H9 (cell line): Measurements from ENCODE around the gene AHSG. TPM values are rescaled to one million over a fixed set of nuclear protein-coding genes. Genes with fewer than 3 reads are reported as not detected.
"Not testable (repeated sequence)": the region's sequence is repeated elsewhere in the genome, so short reads cannot be mapped to it uniquely, and the experiment has no call there.

Experiments used
- DNase-seq: peaks from one replicate; pipeline ENCODE4 v3.0.0-alpha.2; 2017
- H2AFZ ChIP-seq: one replicate; pipeline ENCODE4 v1.6.1; 2013; ENCODE audit warnings: mild to moderate bottlenecking, low read length, control low read depth, moderate library complexity
- H2AK5ac ChIP-seq: 2 replicates; pipeline ENCODE4 v1.6.1; 2013; ENCODE audit warnings: low read length, control low read depth, mixed read lengths; ENCODE audit not compliant: insufficient read length
- H2BK120ac ChIP-seq: one replicate; pipeline ENCODE4 v1.6.1; 2013; ENCODE audit warnings: low read depth, mild to moderate bottlenecking, low read length, control low read depth, inconsistent platforms; ENCODE audit not compliant: poor library complexity, severe bottlenecking
- H2BK12ac ChIP-seq: 2 replicates; pipeline ENCODE4 v1.6.1; 2013; ENCODE audit warnings: low read length, control low read depth, mixed read lengths, low read depth; ENCODE audit not compliant: insufficient read length
- H2BK15ac ChIP-seq: 2 replicates; pipeline ENCODE4 v1.6.1; 2013; ENCODE audit warnings: low read depth, low read length, control low read depth
- H2BK20ac ChIP-seq: one replicate; pipeline ENCODE4 v1.6.1; 2013; ENCODE audit warnings: low read depth, mild to moderate bottlenecking, low read length, control low read depth, inconsistent platforms; ENCODE audit not compliant: poor library complexity, severe bottlenecking
- H2BK5ac ChIP-seq: 2 replicates; pipeline ENCODE4 v1.6.1; 2013; ENCODE audit warnings: low read length, control low read depth, mixed read lengths; ENCODE audit not compliant: insufficient read length
- H3K14ac ChIP-seq: 2 replicates; pipeline ENCODE4 v1.6.1; 2013; ENCODE audit warnings: low read length, control low read depth; ENCODE audit not compliant: insufficient read depth
- H3K18ac ChIP-seq: 2 replicates; pipeline ENCODE4 v1.6.1; 2013; ENCODE audit warnings: low read depth, mild to moderate bottlenecking, mixed read lengths, low read length, control low read depth; ENCODE audit not compliant: insufficient read length
- H3K23ac ChIP-seq: 2 replicates; pipeline ENCODE4 v1.6.1; 2013; ENCODE audit warnings: low read length, control low read depth, mixed read lengths, low read depth; ENCODE audit not compliant: insufficient read length
- H3K23me2 ChIP-seq: 2 replicates; pipeline ENCODE4 v1.6.1; 2013; ENCODE audit warnings: low read depth, mild to moderate bottlenecking, mixed read lengths, low read length, control low read depth; ENCODE audit not compliant: insufficient read length, poor library complexity, severe bottlenecking
- H3K27ac ChIP-seq: 2 replicates; pipeline ENCODE4 v1.5.1; 2013; ENCODE audit warnings: low read length, control low read depth, mixed read lengths, low read depth; ENCODE audit not compliant: insufficient read length
- H3K27me3 ChIP-seq: 2 replicates; pipeline ENCODE4 v1.6.1; 2013; ENCODE audit warnings: low read length, control low read depth, inconsistent platforms; ENCODE audit not compliant: insufficient read depth
- H3K4ac ChIP-seq: 2 replicates; pipeline ENCODE4 v1.6.1; 2013; ENCODE audit warnings: low read depth, mild to moderate bottlenecking, control low read depth, inconsistent platforms, low read length, moderate library complexity
- H3K4me1 ChIP-seq: 2 replicates; pipeline ENCODE4 v1.6.1; 2013; ENCODE audit warnings: low read length, control low read depth, inconsistent platforms; ENCODE audit not compliant: insufficient read depth
- H3K4me2 ChIP-seq: 2 replicates; pipeline ENCODE4 v1.6.1; 2013; ENCODE audit warnings: low read length, control low read depth, mixed read lengths; ENCODE audit not compliant: insufficient read length, insufficient read depth
- H3K56ac ChIP-seq: 2 replicates; pipeline ENCODE4 v1.6.1; 2013; ENCODE audit warnings: low read depth, mild to moderate bottlenecking, mixed read lengths, low read length, control low read depth; ENCODE audit not compliant: insufficient read length
- H3K79me1 ChIP-seq: 2 replicates; pipeline ENCODE4 v1.6.1; 2013; ENCODE audit warnings: low read depth, mild to moderate bottlenecking, moderate library complexity, low read length, control low read depth, inconsistent platforms; ENCODE audit not compliant: insufficient read depth, poor library complexity, severe bottlenecking
- H3K79me2 ChIP-seq: 2 replicates; pipeline ENCODE4 v1.6.1; 2013; ENCODE audit warnings: low read length, control low read depth, inconsistent platforms; ENCODE audit not compliant: insufficient read depth
- H3K9ac ChIP-seq: 2 replicates; pipeline ENCODE4 v1.6.1; 2013; ENCODE audit warnings: low read length, control low read depth, mixed read lengths; ENCODE audit not compliant: insufficient read length; ENCODE audit errors: extremely low read depth
- H3K9me3 ChIP-seq: one replicate; pipeline ENCODE4 v1.6.1; 2013; ENCODE audit warnings: low read depth, low read length, inconsistent platforms; ENCODE audit not compliant: control insufficient read depth
- H3T11ph ChIP-seq: one replicate; pipeline ENCODE4 v1.6.1; 2013; ENCODE audit warnings: mild to moderate bottlenecking, low read length, control low read depth, inconsistent platforms
- H4K20me1 ChIP-seq: one replicate; pipeline ENCODE4 v1.6.1; 2013; ENCODE audit not compliant: control insufficient read depth, insufficient read length, insufficient read depth
- H4K5ac ChIP-seq: 2 replicates; pipeline ENCODE4 v1.6.1; 2013; ENCODE audit warnings: low read depth, mild to moderate bottlenecking, mixed read lengths, low read length, control low read depth; ENCODE audit not compliant: insufficient read length
- H4K8ac ChIP-seq: replicated peaks from 2 replicates; pipeline ENCODE4 v1.6.1; 2013; ENCODE audit warnings: low read length, control low read depth, mixed read lengths, low read depth; ENCODE audit not compliant: insufficient read length
- H4K91ac ChIP-seq: 2 replicates; pipeline ENCODE4 v1.6.1; 2013; ENCODE audit warnings: low read depth, mild to moderate bottlenecking, moderate library complexity, mixed read lengths, low read length, control low read depth; ENCODE audit not compliant: insufficient read length
- H3K27ac Mint-ChIP-seq, 3 experiments: 2 replicates in 2 of 3; 3 replicates in 1 of 3; pipeline ENCODE4 v1.8.0; 2020 to 2021; ENCODE audit warnings: mixed read lengths in 3 of 3, mild to moderate bottlenecking in 1 of 3, moderate library complexity in 1 of 3
- H3K27me3 Mint-ChIP-seq: 2 replicates; pipeline ENCODE4 v1.8.0; 2021; ENCODE audit warnings: low read depth, mild to moderate bottlenecking, moderate library complexity, mixed read lengths
- H3K36me3 Mint-ChIP-seq, 3 experiments: 2 replicates in 2 of 3; 3 replicates in 1 of 3; pipeline ENCODE4 v1.8.0; 2020 to 2021; ENCODE audit warnings: low read depth in 3 of 3, mixed read lengths in 3 of 3; ENCODE audit not compliant: insufficient read depth in 1 of 3
- H3K4me1 Mint-ChIP-seq, 2 experiments: 2 replicates each; pipeline ENCODE4 v1.8.0; 2020; ENCODE audit warnings: mixed read lengths in 2 of 2
- H3K4me3 Mint-ChIP-seq, 2 experiments: 2 replicates in 1 of 2; 3 replicates in 1 of 2; pipeline ENCODE4 v1.8.0; 2020 to 2021; ENCODE audit warnings: mild to moderate bottlenecking in 2 of 2, mixed read lengths in 2 of 2, moderate library complexity in 1 of 2
- H3K9me3 Mint-ChIP-seq, 2 experiments: 2 replicates in 1 of 2; 3 replicates in 1 of 2; pipeline ENCODE4 v1.8.0; 2020; ENCODE audit warnings: mild to moderate bottlenecking in 2 of 2, mixed read lengths in 2 of 2, moderate library complexity in 1 of 2
- WGBS: extraction: QIAGEN DNeasy Blood & Tissue Kit; methylation state at CpG from one replicate; pipeline ENCODE4 v1.1.7; 2013; ENCODE audit warnings: missing lambda C conversion rate, low lambda C conversion rate, mixed read lengths; ENCODE audit not compliant: insufficient read length; ENCODE audit errors: extremely low coverage; 5-methylcytosine and 5-hydroxymethylcytosine counted together
- total RNA-seq: library from RNA; stranded (reverse); gene quantifications from 2 replicates; pipeline ENCODE4 v1.2.1, GENCODE V29; 2021
- TF ChIP-seq, protein P1 (sequence below): fragments of 200-600 bp; sonication (generic); conservative IDR thresholded peaks from 3 replicates; pipeline ENCODE4 v1.8.0; 2021; ENCODE audit warnings: antibody characterized with exemption, mild to moderate bottlenecking

The AHSG gene
- total RNA-seq, 1 experiment from 2014 or later: not detected

GRCh38 chr3:186633481-186633880 lies 20.6 kb downstream of the AHSG start:
- no peaks in the 10 kb centered on the region for H3K9me3 ChIP-seq
- Mint-ChIP-seq H3K36me3 (no peaks in the 10 kb centered on the region), H3K4me3 (no peak overlapping the region), H3K27me3 (peaks cover 2% of the 10 kb centered on the region; the same call in 1 of the 2 replicates), H3K4me1 (peaks cover 6 to 7% of the 10 kb centered on the region in 2 experiments; a peak in 2 of 4 replicates), H3K27ac (no peak overlapping the region), H3K9me3 (no peaks in the 10 kb centered on the region)
- TF ChIP-seq, protein P1, sequence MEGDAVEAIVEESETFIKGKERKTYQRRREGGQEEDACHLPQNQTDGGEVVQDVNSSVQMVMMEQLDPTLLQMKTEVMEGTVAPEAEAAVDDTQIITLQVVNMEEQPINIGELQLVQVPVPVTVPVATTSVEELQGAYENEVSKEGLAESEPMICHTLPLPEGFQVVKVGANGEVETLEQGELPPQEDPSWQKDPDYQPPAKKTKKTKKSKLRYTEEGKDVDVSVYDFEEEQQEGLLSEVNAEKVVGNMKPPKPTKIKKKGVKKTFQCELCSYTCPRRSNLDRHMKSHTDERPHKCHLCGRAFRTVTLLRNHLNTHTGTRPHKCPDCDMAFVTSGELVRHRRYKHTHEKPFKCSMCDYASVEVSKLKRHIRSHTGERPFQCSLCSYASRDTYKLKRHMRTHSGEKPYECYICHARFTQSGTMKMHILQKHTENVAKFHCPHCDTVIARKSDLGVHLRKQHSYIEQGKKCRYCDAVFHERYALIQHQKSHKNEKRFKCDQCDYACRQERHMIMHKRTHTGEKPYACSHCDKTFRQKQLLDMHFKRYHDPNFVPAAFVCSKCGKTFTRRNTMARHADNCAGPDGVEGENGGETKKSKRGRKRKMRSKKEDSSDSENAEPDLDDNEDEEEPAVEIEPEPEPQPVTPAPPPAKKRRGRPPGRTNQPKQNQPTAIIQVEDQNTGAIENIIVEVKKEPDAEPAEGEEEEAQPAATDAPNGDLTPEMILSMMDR: no peak
- H3K4ac ChIP-seq: no peak overlapping the region
- H2BK5ac ChIP-seq: no peak overlapping the region
- no peaks in the 10 kb centered on the region for H3K27me3 ChIP-seq
- no peaks in the 10 kb centered on the region for H3K79me2 ChIP-seq
- H2BK15ac ChIP-seq: no peak overlapping the region
- H4K5ac ChIP-seq: no peak overlapping the region
- no peak overlapping the region for H2BK12ac ChIP-seq
- no peak overlapping the region for H2BK120ac ChIP-seq
- H3K23me2 ChIP-seq: no peaks in the 10 kb centered on the region
- no peak overlapping the region for H3K9ac ChIP-seq
- H3K79me1 ChIP-seq: no peaks in the 10 kb centered on the region
- no peaks in the 10 kb centered on the region for H4K20me1 ChIP-seq
- no peak overlapping the region for H4K8ac ChIP-seq
- H3K4me2 ChIP-seq: no peak overlapping the region
- no peak overlapping the region for H2AK5ac ChIP-seq
- no peak overlapping the region for H3T11ph ChIP-seq
- no peak for DNase-seq
- H3K4me1 ChIP-seq: no peaks in the 10 kb centered on the region; the same call in 1 of the 2 replicates
- no peak overlapping the region for H3K23ac ChIP-seq
- H4K91ac ChIP-seq: no peak overlapping the region
- no peak overlapping the region for H3K18ac ChIP-seq
- H2AFZ ChIP-seq: no peak overlapping the region
- H3K14ac ChIP-seq: no peak overlapping the region
- H2BK20ac ChIP-seq: no peak overlapping the region
- H3K56ac ChIP-seq: no peak overlapping the region
- H3K27ac ChIP-seq: no peak overlapping the region

- not testable (repeated sequence) for H3K4me1 ChIP-seq, H3K27ac Mint-ChIP-seq
These were observed 21.3 kb downstream of the AHSG start for GRCh38 chr3:186634207-186634606.

More at GRCh38 chr3:186634207-186634606, 21.3 kb downstream of the AHSG start:
- not testable (repeated sequence) for H2BK120ac ChIP-seq, H4K20me1 ChIP-seq, H3K9me3 ChIP-seq, H4K8ac ChIP-seq, H3K79me2 ChIP-seq, H3K56ac ChIP-seq, H2BK5ac ChIP-seq, H3K4me3 Mint-ChIP-seq, H3K36me3 Mint-ChIP-seq, H3K4ac ChIP-seq, H2BK12ac ChIP-seq, DNase-seq, H3K9me3 Mint-ChIP-seq, H4K91ac ChIP-seq, H2AK5ac ChIP-seq, H3T11ph ChIP-seq, H3K23ac ChIP-seq, H3K79me1 ChIP-seq, H3K18ac ChIP-seq, H4K5ac ChIP-seq, H2BK15ac ChIP-seq, H3K4me2 ChIP-seq, H3K9ac ChIP-seq, H3K27ac ChIP-seq, H2BK20ac ChIP-seq, H3K27me3 ChIP-seq, H3K14ac ChIP-seq, H3K27me3 Mint-ChIP-seq, H3K23me2 ChIP-seq, H2AFZ ChIP-seq, H3K4me1 Mint-ChIP-seq
- no CpG with 5 or more reads among the region's 5 CpGs for WGBS
